Liver (tissue), 9 donors: ENCODE data around the gene AHNAK2. TPM values are rescaled to one million over a fixed set of nuclear protein-coding genes. Genes with fewer than 3 reads are reported as not detected.

ENCODE experiments used
- DNase-seq: peaks from one replicate; pipeline ENCODE4 v3.0.0-alpha.2; 2017; ENCODE audit warnings: low spot score
- H3K27ac ChIP-seq, 2 donors: one replicate each; pipeline ENCODE4 v1.7.0; 2013; ENCODE audit warnings: inconsistent platforms in 2 of 2, low read length in 2 of 2, control low read depth in 1 of 2, low read depth in 1 of 2, mild to moderate bottlenecking in 1 of 2
- H3K27me3 ChIP-seq, 4 donors: one replicate each; pipeline versions ENCODE4 v1.6.1 to v1.7.0; 2013; ENCODE audit warnings: low read length in 3 of 4, inconsistent platforms in 1 of 4, mild to moderate bottlenecking in 1 of 4, moderate library complexity in 1 of 4; ENCODE audit not compliant: control insufficient read depth in 4 of 4, insufficient read depth in 4 of 4
- H3K36me3 ChIP-seq, 4 donors: one replicate each; pipeline versions ENCODE4 v1.6.1 to v1.7.0; 2013; ENCODE audit warnings: low read length in 3 of 4, mild to moderate bottlenecking in 3 of 4, low read depth in 1 of 4, moderate library complexity in 1 of 4; ENCODE audit not compliant: control insufficient read depth in 4 of 4, insufficient read depth in 3 of 4
- H3K4me1 ChIP-seq, 4 donors: one replicate each; pipeline versions ENCODE4 v1.6.1 to v1.7.0; 2013; ENCODE audit warnings: low read length in 3 of 4, mild to moderate bottlenecking in 3 of 4, moderate library complexity in 1 of 4; ENCODE audit not compliant: control insufficient read depth in 4 of 4, insufficient read depth in 4 of 4
- H3K4me3 ChIP-seq, 3 donors: one replicate each; pipeline versions ENCODE4 v1.6.1 to v1.7.0; 2013; ENCODE audit warnings: low read length in 3 of 3, control low read depth in 1 of 3, low read depth in 1 of 3, mild to moderate bottlenecking in 1 of 3
- H3K9ac ChIP-seq, 2 donors: one replicate each; pipeline ENCODE4 v1.7.0; 2013; ENCODE audit warnings: low read length in 2 of 2, mild to moderate bottlenecking in 2 of 2, moderate library complexity in 2 of 2, control low read depth in 1 of 2, low read depth in 1 of 2
- H3K9me3 ChIP-seq, 4 donors: one replicate each; pipeline versions ENCODE4 v1.6.1 to v1.7.0; 2013; ENCODE audit warnings: low read length in 3 of 4; ENCODE audit not compliant: control insufficient read depth in 4 of 4
- EGR1 ChIP-seq, 2 donors: IDR thresholded peaks; 2 replicates each; pipeline ENCODE4 v1.6.1; 2016 to 2018; ENCODE audit warnings: antibody characterized with exemption in 2 of 2, low read depth in 2 of 2
- FOXA1 ChIP-seq: IDR thresholded peaks from 2 replicates; pipeline ENCODE4 v1.6.1; 2016; ENCODE audit warnings: antibody characterized with exemption
- FOXA2 ChIP-seq: IDR thresholded peaks from 2 replicates; pipeline ENCODE4 v1.6.1; 2016; ENCODE audit warnings: antibody characterized with exemption
- GABPA ChIP-seq, 2 donors: IDR thresholded peaks in 1 of 2; conservative IDR thresholded peaks in 1 of 2; 2 replicates each; pipeline ENCODE4 v1.6.1; 2016; ENCODE audit warnings: antibody characterized with exemption in 2 of 2, mild to moderate bottlenecking in 1 of 2, moderate library complexity in 1 of 2
- HNF4A ChIP-seq, 2 donors: conservative IDR thresholded peaks; 2 replicates each; pipeline ENCODE4 v1.6.1; 2016; ENCODE audit warnings: antibody characterized with exemption in 2 of 2, mild to moderate bottlenecking in 2 of 2
- HNF4G ChIP-seq: IDR thresholded peaks from 2 replicates; pipeline ENCODE4 v1.6.1; 2016; ENCODE audit warnings: antibody characterized with exemption
- JUND ChIP-seq, 2 donors: IDR thresholded peaks; 2 replicates each; pipeline ENCODE4 v1.6.1; 2016; ENCODE audit warnings: antibody characterized with exemption in 2 of 2
- NR2F2 ChIP-seq: IDR thresholded peaks from 2 replicates; pipeline ENCODE4 v1.6.1; 2016; ENCODE audit warnings: antibody characterized with exemption
- RAD21 ChIP-seq, 2 donors: IDR thresholded peaks; 2 replicates each; pipeline ENCODE4 v1.6.1; 2016; ENCODE audit warnings: antibody characterized with exemption in 2 of 2, mild to moderate bottlenecking in 2 of 2
- RXRA ChIP-seq, 2 donors: IDR thresholded peaks; 2 replicates each; pipeline ENCODE4 v1.6.1; 2017 to 2018; ENCODE audit warnings: antibody characterized with exemption in 2 of 2, mild to moderate bottlenecking in 1 of 2
- TAF1 ChIP-seq: conservative IDR thresholded peaks from 2 replicates; pipeline ENCODE4 v1.6.1; 2016; ENCODE audit warnings: antibody characterized with exemption, mild to moderate bottlenecking
- YY1 ChIP-seq: IDR thresholded peaks from 2 replicates; pipeline ENCODE4 v1.6.1; 2016; ENCODE audit warnings: antibody characterized with exemption, mild to moderate bottlenecking
- WGBS: extraction: QIAGEN DNeasy Blood & Tissue Kit; methylation state at CpG from one replicate; pipeline ENCODE4 v1.1.7; 2013; 5-methylcytosine and 5-hydroxymethylcytosine counted together
- polyA plus RNA-seq, 2 donors: library from polyadenylated mRNA; stranded (reverse) in 1 of 2; unstranded in 1 of 2; fragments of 200-250 nt in 1 of 2; fragments of >200 nt in 1 of 2; fragmentation: Nextera tagmentation in 1 of 2; extraction: Ambion mirVana in 1 of 2; gene quantifications; one replicate each; pipeline versions ENCODE4 v1.2.1 to v1.2.3, GENCODE V29; 2013 to 2015
- total RNA-seq, 2 donors: library from RNA; depleted of rRNA; stranded (reverse); fragments of >200 nt; gene quantifications; one replicate each; pipeline ENCODE4 v1.2.3, GENCODE V29; 2014
- TF ChIP-seq, protein P1 (sequence below): IDR thresholded peaks from 2 replicates; pipeline ENCODE4 v1.6.1; 2016; ENCODE audit warnings: antibody characterized with exemption
- TF ChIP-seq, protein P2 (sequence below): IDR thresholded peaks from 2 replicates; pipeline ENCODE4 v1.6.1; 2016; ENCODE audit warnings: antibody characterized with exemption
- TF ChIP-seq, protein P3 (sequence below): IDR thresholded peaks from 2 replicates; pipeline ENCODE4 v1.6.1; 2016; ENCODE audit warnings: antibody characterized with exemption, mild to moderate bottlenecking
- TF ChIP-seq, protein P4 (sequence below): IDR thresholded peaks from 2 replicates; pipeline ENCODE4 v1.6.1; 2016; ENCODE audit warnings: antibody characterized with exemption
- TF ChIP-seq, protein P5 (sequence below): fragments of 150-350 bp; IDR thresholded peaks from 2 replicates; pipeline ENCODE4 v1.5.1; 2017; ENCODE audit warnings: improper control_type of control experiment, low read depth, low read length; ENCODE audit not compliant: missing input control
- donor health status: healthy.
- donor health status: healthy.
- donor health status: healthy.
- donor health status: healthy.
- donor health status: healthy.

Gene AHNAK2
- total and polyA plus RNA-seq, 4 donors, result 0.05 to 2.6 (median 1.2) TPM

DNA sequence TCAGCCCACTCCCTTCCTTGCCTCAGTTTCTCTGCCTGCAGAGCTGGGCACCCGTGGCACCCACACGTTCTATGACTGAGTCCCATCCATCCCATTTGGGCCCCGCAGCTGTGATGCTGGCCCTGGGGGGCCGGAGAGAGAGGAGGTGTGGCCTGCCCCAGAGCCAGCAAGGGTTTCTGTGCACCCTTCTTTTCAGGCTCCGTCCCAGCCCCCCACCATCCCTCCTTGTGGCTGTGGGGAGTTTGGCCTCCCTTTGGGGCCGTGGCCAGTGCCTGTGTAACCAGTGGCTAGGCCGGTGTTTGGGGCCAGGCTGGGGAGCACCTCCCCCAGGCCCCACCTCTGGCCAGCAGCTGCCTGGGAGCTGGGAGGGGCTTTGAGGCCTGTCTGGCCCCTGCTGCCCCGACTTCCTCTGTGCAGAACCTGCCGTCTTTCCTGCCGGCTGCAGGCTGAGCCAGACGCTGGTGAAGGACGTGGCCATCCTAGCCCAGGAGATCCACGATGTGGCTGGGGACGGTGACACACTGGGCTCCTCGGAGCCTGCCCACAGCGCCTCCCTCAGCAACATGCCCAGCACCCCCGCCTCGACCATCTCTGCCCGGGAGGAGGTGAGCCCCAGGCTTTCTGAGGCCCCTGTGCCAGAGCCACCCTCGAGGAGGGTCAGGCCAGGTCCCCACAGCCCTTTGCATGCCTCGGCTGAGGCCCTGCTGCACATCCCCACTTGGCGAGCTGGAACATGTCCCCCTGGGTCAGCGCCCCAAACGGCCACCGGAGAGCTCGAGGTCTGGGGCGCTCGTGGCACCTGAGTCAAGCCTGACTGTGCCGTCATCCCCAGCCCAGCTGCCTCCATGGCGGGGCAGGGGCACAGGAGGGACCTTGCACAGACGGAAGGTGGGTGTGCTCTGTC, 85.4 kb downstream of the AHNAK2 start:
- H3K36me3 ChIP-seq, result peaks cover 0 to 11% (median 2%) of the 10 kb centered on the region in 4 donors
- H3K9ac ChIP-seq, result no peak overlapping the region
- peaks cover 5 to 16% (median 6%) of the 10 kb centered on the region in 4 donors for H3K4me1 ChIP-seq
- WGBS, result 85% methylated on average over 31 of the region's 31 CpGs
- TF ChIP-seq FOXA2, result no peak
- TF ChIP-seq, protein P1, sequence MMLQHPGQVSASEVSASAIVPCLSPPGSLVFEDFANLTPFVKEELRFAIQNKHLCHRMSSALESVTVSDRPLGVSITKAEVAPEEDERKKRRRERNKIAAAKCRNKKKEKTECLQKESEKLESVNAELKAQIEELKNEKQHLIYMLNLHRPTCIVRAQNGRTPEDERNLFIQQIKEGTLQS, result no peak
- TF ChIP-seq JUND (IDR thresholded peaks at IDR 0.05), result no peak
- TF ChIP-seq, protein P2, sequence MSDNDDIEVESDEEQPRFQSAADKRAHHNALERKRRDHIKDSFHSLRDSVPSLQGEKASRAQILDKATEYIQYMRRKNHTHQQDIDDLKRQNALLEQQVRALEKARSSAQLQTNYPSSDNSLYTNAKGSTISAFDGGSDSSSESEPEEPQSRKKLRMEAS, result no peak
- no peak for TF ChIP-seq TAF1
- no peak for TF ChIP-seq GABPA (IDR thresholded peaks at IDR 0.05 in 1 of 2, conservative IDR thresholded peaks at IDR 0.05 in 1 of 2)
- TF ChIP-seq RAD21 (IDR thresholded peaks at IDR 0.05), result no peak
- no peak for TF ChIP-seq NR2F2
- TF ChIP-seq, protein P3, sequence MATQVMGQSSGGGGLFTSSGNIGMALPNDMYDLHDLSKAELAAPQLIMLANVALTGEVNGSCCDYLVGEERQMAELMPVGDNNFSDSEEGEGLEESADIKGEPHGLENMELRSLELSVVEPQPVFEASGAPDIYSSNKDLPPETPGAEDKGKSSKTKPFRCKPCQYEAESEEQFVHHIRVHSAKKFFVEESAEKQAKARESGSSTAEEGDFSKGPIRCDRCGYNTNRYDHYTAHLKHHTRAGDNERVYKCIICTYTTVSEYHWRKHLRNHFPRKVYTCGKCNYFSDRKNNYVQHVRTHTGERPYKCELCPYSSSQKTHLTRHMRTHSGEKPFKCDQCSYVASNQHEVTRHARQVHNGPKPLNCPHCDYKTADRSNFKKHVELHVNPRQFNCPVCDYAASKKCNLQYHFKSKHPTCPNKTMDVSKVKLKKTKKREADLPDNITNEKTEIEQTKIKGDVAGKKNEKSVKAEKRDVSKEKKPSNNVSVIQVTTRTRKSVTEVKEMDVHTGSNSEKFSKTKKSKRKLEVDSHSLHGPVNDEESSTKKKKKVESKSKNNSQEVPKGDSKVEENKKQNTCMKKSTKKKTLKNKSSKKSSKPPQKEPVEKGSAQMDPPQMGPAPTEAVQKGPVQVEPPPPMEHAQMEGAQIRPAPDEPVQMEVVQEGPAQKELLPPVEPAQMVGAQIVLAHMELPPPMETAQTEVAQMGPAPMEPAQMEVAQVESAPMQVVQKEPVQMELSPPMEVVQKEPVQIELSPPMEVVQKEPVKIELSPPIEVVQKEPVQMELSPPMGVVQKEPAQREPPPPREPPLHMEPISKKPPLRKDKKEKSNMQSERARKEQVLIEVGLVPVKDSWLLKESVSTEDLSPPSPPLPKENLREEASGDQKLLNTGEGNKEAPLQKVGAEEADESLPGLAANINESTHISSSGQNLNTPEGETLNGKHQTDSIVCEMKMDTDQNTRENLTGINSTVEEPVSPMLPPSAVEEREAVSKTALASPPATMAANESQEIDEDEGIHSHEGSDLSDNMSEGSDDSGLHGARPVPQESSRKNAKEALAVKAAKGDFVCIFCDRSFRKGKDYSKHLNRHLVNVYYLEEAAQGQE, result no peak
- no peak for TF ChIP-seq EGR1 (IDR thresholded peaks at IDR 0.05; ENCODE audit: low read depth in 2 of 2)
- TF ChIP-seq HNF4G, result no peak
- TF ChIP-seq RXRA (IDR thresholded peaks at IDR 0.05), result no peak
- TF ChIP-seq YY1, result no peak
- no peak for DNase-seq
- no peak overlapping the region for H3K27ac ChIP-seq
- no peak overlapping the region for H3K4me3 ChIP-seq
- no peaks in the 10 kb centered on the region for H3K27me3 ChIP-seq
- no peaks in the 10 kb centered on the region for H3K9me3 ChIP-seq

DNA sequence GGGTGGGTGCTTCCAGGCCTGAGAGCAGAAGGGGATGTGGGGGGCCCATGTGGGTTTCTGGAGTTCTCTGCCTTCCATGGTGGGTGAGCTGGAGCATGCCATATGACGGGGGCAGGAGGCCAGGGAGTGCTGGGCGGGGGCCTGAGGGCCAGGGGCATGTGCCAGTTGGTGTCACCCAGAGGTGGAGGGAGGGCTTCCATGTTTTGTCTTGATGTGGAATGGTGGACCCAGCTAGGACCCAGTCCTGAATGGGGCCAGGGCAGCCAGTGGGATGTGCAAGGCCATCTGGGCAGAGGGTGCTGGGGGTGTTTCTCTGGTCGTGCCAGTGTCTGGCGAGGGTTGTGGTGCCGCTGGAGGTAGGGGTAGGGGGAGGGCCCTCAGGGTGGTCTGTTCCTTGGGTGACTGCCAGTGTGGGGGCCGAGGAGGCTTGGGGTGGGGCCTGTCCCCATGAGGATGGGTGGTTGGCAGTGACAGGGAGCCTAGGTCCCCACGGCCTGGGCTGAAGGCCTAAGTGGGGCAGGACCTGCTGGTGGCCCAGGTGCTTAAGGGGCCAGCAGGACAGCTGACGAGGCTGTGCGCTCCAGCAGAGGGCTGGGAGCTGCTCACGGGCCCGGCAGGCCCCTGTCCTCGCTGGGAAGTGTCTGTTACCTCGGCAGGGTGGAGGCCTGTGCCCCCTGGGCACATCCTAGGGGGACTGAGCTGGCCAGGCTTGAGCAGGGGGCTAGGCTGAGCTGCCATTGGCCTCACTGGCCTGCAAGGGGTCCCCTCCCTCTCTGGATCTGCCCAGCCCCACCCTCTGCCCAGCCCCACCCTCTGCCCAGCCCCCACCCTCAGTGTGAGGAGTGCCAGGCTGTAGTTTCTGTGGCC, 86.3 kb downstream of the AHNAK2 start:
- H3K9me3 ChIP-seq, result no peaks in the 10 kb centered on the region
- H3K9ac ChIP-seq, result no peak overlapping the region
- H3K36me3 ChIP-seq, result peaks cover 0 to 18% (median 5%) of the 10 kb centered on the region in 4 donors
- no peak overlapping the region for H3K27ac ChIP-seq
- no peak for DNase-seq
- H3K4me1 ChIP-seq, result peaks cover 5 to 16% (median 6%) of the 10 kb centered on the region in 4 donors
- H3K4me3 ChIP-seq, result no peak overlapping the region
- WGBS, result 86% methylated on average over 13 of the region's 13 CpGs
- no peaks in the 10 kb centered on the region for H3K27me3 ChIP-seq
- no peak for TF ChIP-seq TAF1
- no peak for TF ChIP-seq FOXA1
- TF ChIP-seq YY1, result no peak
- TF ChIP-seq, protein P3, result no peak
- no peak for TF ChIP-seq RAD21 (IDR thresholded peaks at IDR 0.05)
- TF ChIP-seq, protein P2, result no peak
- TF ChIP-seq FOXA2, result no peak
- no peak for TF ChIP-seq HNF4G
- TF ChIP-seq, protein P4, sequence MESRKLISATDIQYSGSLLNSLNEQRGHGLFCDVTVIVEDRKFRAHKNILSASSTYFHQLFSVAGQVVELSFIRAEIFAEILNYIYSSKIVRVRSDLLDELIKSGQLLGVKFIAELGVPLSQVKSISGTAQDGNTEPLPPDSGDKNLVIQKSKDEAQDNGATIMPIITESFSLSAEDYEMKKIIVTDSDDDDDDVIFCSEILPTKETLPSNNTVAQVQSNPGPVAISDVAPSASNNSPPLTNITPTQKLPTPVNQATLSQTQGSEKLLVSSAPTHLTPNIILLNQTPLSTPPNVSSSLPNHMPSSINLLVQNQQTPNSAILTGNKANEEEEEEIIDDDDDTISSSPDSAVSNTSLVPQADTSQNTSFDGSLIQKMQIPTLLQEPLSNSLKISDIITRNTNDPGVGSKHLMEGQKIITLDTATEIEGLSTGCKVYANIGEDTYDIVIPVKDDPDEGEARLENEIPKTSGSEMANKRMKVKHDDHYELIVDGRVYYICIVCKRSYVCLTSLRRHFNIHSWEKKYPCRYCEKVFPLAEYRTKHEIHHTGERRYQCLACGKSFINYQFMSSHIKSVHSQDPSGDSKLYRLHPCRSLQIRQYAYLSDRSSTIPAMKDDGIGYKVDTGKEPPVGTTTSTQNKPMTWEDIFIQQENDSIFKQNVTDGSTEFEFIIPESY, result no peak
- no peak for TF ChIP-seq HNF4A (conservative IDR thresholded peaks at IDR 0.05)
- no peak for TF ChIP-seq JUND (IDR thresholded peaks at IDR 0.05)
- TF ChIP-seq, protein P5, sequence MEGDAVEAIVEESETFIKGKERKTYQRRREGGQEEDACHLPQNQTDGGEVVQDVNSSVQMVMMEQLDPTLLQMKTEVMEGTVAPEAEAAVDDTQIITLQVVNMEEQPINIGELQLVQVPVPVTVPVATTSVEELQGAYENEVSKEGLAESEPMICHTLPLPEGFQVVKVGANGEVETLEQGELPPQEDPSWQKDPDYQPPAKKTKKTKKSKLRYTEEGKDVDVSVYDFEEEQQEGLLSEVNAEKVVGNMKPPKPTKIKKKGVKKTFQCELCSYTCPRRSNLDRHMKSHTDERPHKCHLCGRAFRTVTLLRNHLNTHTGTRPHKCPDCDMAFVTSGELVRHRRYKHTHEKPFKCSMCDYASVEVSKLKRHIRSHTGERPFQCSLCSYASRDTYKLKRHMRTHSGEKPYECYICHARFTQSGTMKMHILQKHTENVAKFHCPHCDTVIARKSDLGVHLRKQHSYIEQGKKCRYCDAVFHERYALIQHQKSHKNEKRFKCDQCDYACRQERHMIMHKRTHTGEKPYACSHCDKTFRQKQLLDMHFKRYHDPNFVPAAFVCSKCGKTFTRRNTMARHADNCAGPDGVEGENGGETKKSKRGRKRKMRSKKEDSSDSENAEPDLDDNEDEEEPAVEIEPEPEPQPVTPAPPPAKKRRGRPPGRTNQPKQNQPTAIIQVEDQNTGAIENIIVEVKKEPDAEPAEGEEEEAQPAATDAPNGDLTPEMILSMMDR, result no peak
